Caco-2 (cell line): ENCODE measurements around the gene ZBTB7B. TPM values are rescaled to one million over a fixed set of nuclear protein-coding genes. Genes with fewer than 3 reads are reported as not detected.

ENCODE experiments used
- BruUV-seq: library from RNA; stranded (reverse); fragments of 400-500 nt; replicated peaks from 2 replicates; lab custom pipeline; 2021; lab: Mats Ljungman, UMichigan
- CTCF ChIA-PET: fragments of 300-600 bp; sonication (Branson Sonifier 250); formaldehyde crosslinking; loops from one replicate; lab custom pipeline; 2022; ENCODE audit warnings: antibody characterized with exemption; lab: Charles Lee
- POLR2A ChIA-PET: fragments of 300-600 bp; sonication (Branson Sonifier 250); formaldehyde crosslinking; loops from one replicate; lab custom pipeline; 2022; ENCODE audit warnings: antibody characterized with exemption; lab: Charles Lee
- DNase-seq, 2 experiments: peaks; one replicate each; pipeline versions ENCODE4 v3.0.0 to v3.0.0-alpha.2; 2020 to 2022
- H3K27me3 ChIP-seq: replicated peaks from 2 replicates; pipeline ENCODE4 v1.6.0; 2011; ENCODE audit warnings: low read length; ENCODE audit not compliant: control insufficient read depth, insufficient read depth
- H3K36me3 ChIP-seq: 2 replicates; pipeline ENCODE4 v1.5.1; 2011; ENCODE audit warnings: low read length; ENCODE audit not compliant: control insufficient read depth, insufficient read depth
- H3K4me1 ChIP-seq: fragments of 250-450 bp; sonication (Bioruptor Pico); 2 replicates; pipeline ENCODE4 v1.5.1; 2020; ENCODE audit warnings: mild to moderate bottlenecking
- H3K4me3 ChIP-seq: 2 replicates; pipeline ENCODE4 v1.5.1; 2011; ENCODE audit warnings: low read depth, mild to moderate bottlenecking, control low read depth, low read length
- H3K9me3 ChIP-seq: fragments of 250-450 bp; sonication (Bioruptor Pico); 2 replicates; pipeline ENCODE4 v1.5.1; 2020; ENCODE audit warnings: mild to moderate bottlenecking, moderate library complexity
- H3K27ac Mint-ChIP-seq: one replicate; pipeline ENCODE4 v1.8.0; 2022; ENCODE audit warnings: mixed read lengths; ENCODE audit not compliant: unreplicated experiment
- H3K27me3 Mint-ChIP-seq: one replicate; pipeline ENCODE4 v1.8.0; 2022; ENCODE audit warnings: mixed read lengths; ENCODE audit not compliant: insufficient read depth, unreplicated experiment
- H3K36me3 Mint-ChIP-seq: one replicate; pipeline ENCODE4 v1.8.0; 2022; ENCODE audit warnings: mild to moderate bottlenecking, mixed read lengths; ENCODE audit not compliant: insufficient read depth, unreplicated experiment
- H3K4me1 Mint-ChIP-seq: one replicate; pipeline ENCODE4 v1.8.0; 2022; ENCODE audit warnings: low read depth, mixed read lengths; ENCODE audit not compliant: unreplicated experiment
- H3K4me3 Mint-ChIP-seq: one replicate; pipeline ENCODE4 v1.8.0; 2022; ENCODE audit warnings: mild to moderate bottlenecking, moderate library complexity, mixed read lengths; ENCODE audit not compliant: unreplicated experiment
- H3K9me3 Mint-ChIP-seq: one replicate; pipeline ENCODE4 v1.8.0; 2022; ENCODE audit warnings: mixed read lengths; ENCODE audit not compliant: unreplicated experiment
- CTCF ChIP-seq, 2 experiments: fragments of 200-600 bp in 1 of 2; IDR thresholded peaks; 1 replicate in 1 of 2; 2 replicates in 1 of 2; pipeline versions ENCODE4 v1.5.1 to v1.8.0; 2011 to 2022; ENCODE audit warnings: antibody characterized with exemption in 1 of 2, control low read depth in 1 of 2, inconsistent platforms in 1 of 2, low read depth in 1 of 2, low read length in 1 of 2, mild to moderate bottlenecking in 1 of 2, moderate library complexity in 1 of 2; ENCODE audit not compliant: insufficient read depth in 1 of 2, severe bottlenecking in 1 of 2, unreplicated experiment in 1 of 2
- intact Hi-C: fragments of 100-400 bp; cut with micrococcal nuclease; formaldehyde crosslinking; loops from one replicate; pipeline ENCODE4 v1.10.0; 2022; ENCODE audit not compliant: unreplicated experiment
- total RNA-seq: library from RNA; stranded (reverse); gene quantifications from 2 replicates; pipeline ENCODE4 v1.2.3, GENCODE V29; 2022

ZBTB7B gene
- total RNA-seq, 1 experiment from 2014 or later, result 46.8 TPM

GRCh38 chr1:155048449-155049334 lies 46.1 kb downstream of the ZBTB7B start:
- no peak overlapping the region for H3K27ac Mint-ChIP-seq
- H3K4me3 Mint-ChIP-seq, result no peak overlapping the region
- intact Hi-C loops, result no loop called here
- Histone ChIP-seq H3K4me1 (peaks cover 23% of the 10 kb centered on the region), H3K9me3 (no peaks in the 10 kb centered on the region), H3K27me3 (no peaks in the 10 kb centered on the region), H3K4me3 (no peak overlapping the region), H3K36me3 (no peaks in the 10 kb centered on the region)
- no peak for DNase-seq
- ChIA-PET CTCF (interaction anchor here (0.6 to 2.3 kb wide), 4 partner anchors 9 to 76 kb away, joined by 3 to 9 read pairs (median 4); no protein-coding TSS in a partner anchor), POLR2A (no interaction called here)
- TF ChIP-seq CTCF (IDR thresholded peaks at IDR 0.05; ENCODE audit: insufficient read depth in 1 of 2, low read depth in 1 of 2, low read length in 1 of 2, severe bottlenecking in 1 of 2, unreplicated experiment in 1 of 2), result no peak
- BruUV-seq, result no TSS peak
- H3K36me3 Mint-ChIP-seq, result no peaks in the 10 kb centered on the region
- no peaks in the 10 kb centered on the region for H3K27me3 Mint-ChIP-seq
- H3K4me1 Mint-ChIP-seq, result peaks cover 23% of the 10 kb centered on the region
- H3K9me3 Mint-ChIP-seq, result no peaks in the 10 kb centered on the region

GRCh38 chr1:155049651-155050559 lies 47.3 kb downstream of the ZBTB7B start:
- BruUV-seq, result TSS peak; percentile 75
- intact Hi-C loops, result loop anchor here (1.0 to 2.0 kb wide), 4 partner anchors 11 to 123 kb away; partner anchors contain the start of genes KRTCAP2, TRIM46 and ZBTB7B
- H3K4me1 Mint-ChIP-seq, result peaks cover 19% of the 10 kb centered on the region
- H3K9me3 Mint-ChIP-seq, result no peaks in the 10 kb centered on the region
- Histone ChIP-seq H3K4me1 (peaks cover 20% of the 10 kb centered on the region), H3K9me3 (no peaks in the 10 kb centered on the region), H3K36me3 (no peaks in the 10 kb centered on the region), H3K27me3 (no peaks in the 10 kb centered on the region), H3K4me3 (peak overlapping the region; percentile 50)
- no peak for TF ChIP-seq CTCF (IDR thresholded peaks at IDR 0.05; ENCODE audit: insufficient read depth in 1 of 2, low read depth in 1 of 2, low read length in 1 of 2, severe bottlenecking in 1 of 2, unreplicated experiment in 1 of 2)
- ChIA-PET CTCF (interaction anchor here (1.1 to 1.8 kb wide), 10 partner anchors 10 to 177 kb away, joined by 3 to 21 read pairs (median 8); partner anchors contain the start of genes EFNA4 and FLAD1), POLR2A (interaction anchor here (0.7 to 0.8 kb wide), 2 partner anchors 19 to 46 kb away, joined by 3 read pairs; no protein-coding TSS in a partner anchor)
- DNase-seq, result no peak
- peak overlapping the region; percentile 88 for H3K4me3 Mint-ChIP-seq
- H3K27ac Mint-ChIP-seq, result peak overlapping the region; percentile 86
- H3K36me3 Mint-ChIP-seq, result no peaks in the 10 kb centered on the region
- no peaks in the 10 kb centered on the region for H3K27me3 Mint-ChIP-seq
